ENCODE data around the gene L3MBTL4.

GRCh38 chr18:5992381-5992780 lies 422.3 kb downstream of the L3MBTL4 start:
- TF ChIP-seq JUND (IDR thresholded peaks at IDR 0.05), result no peak
- TF ChIP-seq REST (IDR thresholded peaks at IDR 0.05; ENCODE audit: low read depth), result no peak
- TF ChIP-seq CTCF (IDR thresholded peaks at IDR 0.05 in 2 of 3, conservative IDR thresholded peaks at IDR 0.05 in 1 of 3; ENCODE audit: borderline replicate concordance in 1 of 3, insufficient read depth in 1 of 3, low read depth in 2 of 3, low read length in 2 of 3), result no peak
- no peak for TF ChIP-seq EZH2phosphoT487 (IDR thresholded peaks at IDR 0.05; ENCODE audit: borderline replicate concordance)
- TF ChIP-seq POLR2A (IDR thresholded peaks at IDR 0.05; ENCODE audit: borderline replicate concordance, extremely low read depth, insufficient read depth, insufficient read length), result no peak
- no peak for TF ChIP-seq RAD21 (IDR thresholded peaks at IDR 0.05; ENCODE audit: low read depth)
- TF ChIP-seq ZNF274 (IDR thresholded peaks at IDR 0.05; ENCODE audit: low read depth, low read length), result no peak
